Osteocyte (in vitro differentiated cells): ENCODE measurements around the gene TPRA1. TPM values are rescaled to one million over a fixed set of nuclear protein-coding genes. Genes with fewer than 3 reads are reported as not detected.

Experiments used
- DNase-seq: peaks from one replicate; pipeline ENCODE4 v3.0.0; 2021; ENCODE audit warnings: mixed read lengths; ENCODE audit not compliant: unreplicated experiment; ENCODE audit errors: extremely low spot score
- H3K27ac Mint-ChIP-seq: one replicate; pipeline ENCODE4 v1.8.0; 2021; ENCODE audit warnings: mild to moderate bottlenecking, mixed read lengths; ENCODE audit not compliant: unreplicated experiment
- H3K27me3 Mint-ChIP-seq: one replicate; pipeline ENCODE4 v1.8.0; 2021; ENCODE audit warnings: mixed read lengths; ENCODE audit not compliant: unreplicated experiment
- H3K36me3 Mint-ChIP-seq: one replicate; pipeline ENCODE4 v1.8.0; 2021; ENCODE audit warnings: mixed read lengths; ENCODE audit not compliant: unreplicated experiment
- H3K4me1 Mint-ChIP-seq: one replicate; pipeline ENCODE4 v1.8.0; 2021; ENCODE audit warnings: mixed read lengths; ENCODE audit not compliant: unreplicated experiment
- H3K4me3 Mint-ChIP-seq: one replicate; pipeline ENCODE4 v1.8.0; 2021; ENCODE audit warnings: mild to moderate bottlenecking, moderate library complexity, mixed read lengths; ENCODE audit not compliant: unreplicated experiment
- H3K9me3 Mint-ChIP-seq: one replicate; pipeline ENCODE4 v1.8.0; 2021; ENCODE audit warnings: mixed read lengths; ENCODE audit not compliant: unreplicated experiment
- CTCF ChIP-seq: fragments of 200-600 bp; sonication (generic); IDR thresholded peaks from 2 replicates; pipeline ENCODE4 v1.5.0; 2021; ENCODE audit warnings: antibody characterized with exemption, mild to moderate bottlenecking, moderate library complexity
- total RNA-seq: library from RNA; stranded (reverse); gene quantifications from 2 replicates; pipeline ENCODE4 v1.2.1, GENCODE V29; 2021

The TPRA1 gene
- total RNA-seq, 1 donor from 2014 or later = 49.7 TPM

- H3K27ac Mint-ChIP-seq = no peak overlapping the region
- peak overlapping the region; percentile 71 for H3K4me3 Mint-ChIP-seq
- TF ChIP-seq CTCF = no peak
- peaks cover 12% of the 10 kb centered on the region for H3K4me1 Mint-ChIP-seq
- no peaks in the 10 kb centered on the region for H3K9me3 Mint-ChIP-seq
- no peaks in the 10 kb centered on the region for H3K27me3 Mint-ChIP-seq
- no peak for DNase-seq
- H3K36me3 Mint-ChIP-seq = peaks cover 1% of the 10 kb centered on the region
Measured at GRCh38 chr3:127597020-127597771, 6.7 kb upstream of the TPRA1 start.

- Mint-ChIP-seq H3K9me3 (no peaks in the 10 kb centered on the region), H3K36me3 (no peaks in the 10 kb centered on the region), H3K4me3 (no peak overlapping the region), H3K4me1 (peaks cover 23% of the 10 kb centered on the region), H3K27ac (no peak overlapping the region), H3K27me3 (no peaks in the 10 kb centered on the region)
- no peak for DNase-seq
- TF ChIP-seq CTCF = no peak
Measured at GRCh38 chr3:127595303-127595702, 4.8 kb upstream of the TPRA1 start.

- Mint-ChIP-seq H3K36me3 (no peaks in the 10 kb centered on the region), H3K9me3 (no peaks in the 10 kb centered on the region), H3K27ac (no peak overlapping the region), H3K4me3 (no peak overlapping the region), H3K4me1 (peaks cover 22% of the 10 kb centered on the region), H3K27me3 (no peaks in the 10 kb centered on the region)
- DNase-seq = no peak
- TF ChIP-seq CTCF = no peak
Measured at GRCh38 chr3:127593178-127593577, 2.6 kb upstream of the TPRA1 start.

- H3K27ac Mint-ChIP-seq = peak overlapping the region; percentile 96
- no peaks in the 10 kb centered on the region for H3K9me3 Mint-ChIP-seq
- no peaks in the 10 kb centered on the region for H3K27me3 Mint-ChIP-seq
- peak overlapping the region; percentile 89 for H3K4me3 Mint-ChIP-seq
- DNase-seq = no peak
- no peaks in the 10 kb centered on the region for H3K36me3 Mint-ChIP-seq
- H3K4me1 Mint-ChIP-seq = peaks cover 27% of the 10 kb centered on the region
- TF ChIP-seq CTCF = no peak
Measured at GRCh38 chr3:127590282-127590592, 296 bp downstream of the TPRA1 start.

GRCh38 chr3:127589600-127590281, 792 bp downstream of the TPRA1 start:
- Mint-ChIP-seq H3K4me3 (peak overlapping the region; percentile 92), H3K27ac (peak overlapping the region; percentile 88), H3K4me1 (peaks cover 27% of the 10 kb centered on the region), H3K9me3 (no peaks in the 10 kb centered on the region), H3K36me3 (no peaks in the 10 kb centered on the region), H3K27me3 (no peaks in the 10 kb centered on the region)
- no peak for DNase-seq
- no peak for TF ChIP-seq CTCF
